ENCODE measurements around the gene TRAPPC12. TPM values are rescaled to one million over a fixed set of nuclear protein-coding genes. Genes with fewer than 3 reads are reported as not detected.
A peak's percentile ranks its signal among the peaks of the same experiment; 100 is the strongest.

TRAPPC12 gene
- 100 to 1,000 TPM; 125 to 157 (median 145) TPM for total RNA-seq

DNA sequence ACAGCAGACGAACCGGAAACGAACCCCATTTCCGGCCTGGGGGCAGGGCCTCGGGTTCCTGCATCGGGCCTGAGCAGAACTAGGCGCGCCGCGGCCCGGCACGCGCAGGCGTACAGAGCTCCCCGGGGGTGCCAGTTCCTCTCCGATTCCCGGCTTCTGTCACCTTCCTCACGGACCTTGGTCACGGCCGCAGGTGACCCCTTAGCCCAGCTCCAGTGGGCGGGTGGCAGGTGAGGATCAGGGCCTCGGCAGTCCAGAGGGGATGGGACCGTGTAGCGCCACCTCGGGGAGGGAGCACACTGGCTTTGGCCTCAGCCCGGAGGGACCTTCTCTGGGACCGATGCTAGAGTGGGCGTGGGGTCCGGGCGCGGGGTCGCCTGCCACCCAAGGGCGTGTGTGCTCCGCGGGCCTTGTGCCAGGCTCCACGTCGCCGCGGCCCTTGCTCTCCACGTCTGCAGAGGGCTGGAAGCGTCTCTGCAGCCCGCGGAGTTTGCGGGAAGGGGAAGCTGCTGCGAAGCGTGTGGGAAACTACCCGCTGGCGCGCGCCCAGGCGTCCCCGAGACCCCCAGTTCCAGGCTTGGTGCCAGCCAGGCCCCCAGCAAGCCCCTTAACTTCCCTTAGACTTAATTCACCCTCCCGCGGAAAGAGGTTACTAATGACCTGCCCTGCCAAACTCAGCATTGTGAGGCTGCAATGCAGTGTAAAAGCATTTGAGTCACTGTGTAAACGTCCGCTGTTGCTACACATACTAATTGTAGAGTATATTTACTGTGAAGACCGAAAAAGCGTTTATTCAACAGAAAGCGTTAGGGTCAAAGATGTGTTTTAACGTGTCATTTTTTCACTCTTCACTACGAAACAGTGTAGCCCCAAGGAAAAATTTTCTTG is at the start of gene TRAPPC12:
TSS of gene TRAPPC12 (plus strand) at position 48 of the 888 bp plus-strand sequence. CDS start 7,930 bp downstream, outside the sequence.
- peak; percentile 83 to 84 for DNase-seq (ENCODE audit: low spot score in 2 of 2)

DNA sequence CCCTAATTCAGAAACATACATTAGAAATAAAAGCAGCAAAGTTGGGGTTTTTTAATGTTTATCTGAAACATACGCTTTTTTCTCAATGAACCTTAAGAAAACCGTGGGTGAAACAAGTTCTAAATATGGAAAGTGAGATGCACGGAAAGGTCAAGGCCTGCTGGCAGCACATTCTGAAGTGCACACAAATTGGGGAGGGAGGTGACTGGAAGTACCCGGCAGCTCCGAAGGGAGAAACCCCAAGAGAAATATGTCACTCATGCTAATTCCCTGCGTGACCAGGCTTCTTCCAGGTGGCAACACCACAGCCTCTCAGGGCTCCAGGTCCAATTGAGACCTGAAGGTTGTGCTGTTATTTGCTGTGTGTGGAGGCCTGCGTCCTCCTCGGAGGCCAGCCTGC is 47.4 kb upstream of the TRAPPC12 start:
- Histone ChIP-seq H3K4me3 (no peak overlapping the region), H3K27me3 (no peaks in the 10 kb centered on the region), H3K4me1 (peaks cover 0 to 6% (median 0%) of the 10 kb centered on the region in 4 donors), H3K36me3 (peaks cover 0 to 36% (median 0%) of the 10 kb centered on the region in 3 donors), H3K9me3 (no peaks in the 10 kb centered on the region), H3K27ac (no peak overlapping the region)
- DNase-seq (ENCODE audit: low spot score in 2 of 2), result no peak
- WGBS, 2 donors, result 77 to 82% methylated on average over 8 of the region's 8 CpGs
- TF ChIP-seq EP300 (IDR thresholded peaks at IDR 0.05), result no peak
- TF ChIP-seq, protein P1, sequence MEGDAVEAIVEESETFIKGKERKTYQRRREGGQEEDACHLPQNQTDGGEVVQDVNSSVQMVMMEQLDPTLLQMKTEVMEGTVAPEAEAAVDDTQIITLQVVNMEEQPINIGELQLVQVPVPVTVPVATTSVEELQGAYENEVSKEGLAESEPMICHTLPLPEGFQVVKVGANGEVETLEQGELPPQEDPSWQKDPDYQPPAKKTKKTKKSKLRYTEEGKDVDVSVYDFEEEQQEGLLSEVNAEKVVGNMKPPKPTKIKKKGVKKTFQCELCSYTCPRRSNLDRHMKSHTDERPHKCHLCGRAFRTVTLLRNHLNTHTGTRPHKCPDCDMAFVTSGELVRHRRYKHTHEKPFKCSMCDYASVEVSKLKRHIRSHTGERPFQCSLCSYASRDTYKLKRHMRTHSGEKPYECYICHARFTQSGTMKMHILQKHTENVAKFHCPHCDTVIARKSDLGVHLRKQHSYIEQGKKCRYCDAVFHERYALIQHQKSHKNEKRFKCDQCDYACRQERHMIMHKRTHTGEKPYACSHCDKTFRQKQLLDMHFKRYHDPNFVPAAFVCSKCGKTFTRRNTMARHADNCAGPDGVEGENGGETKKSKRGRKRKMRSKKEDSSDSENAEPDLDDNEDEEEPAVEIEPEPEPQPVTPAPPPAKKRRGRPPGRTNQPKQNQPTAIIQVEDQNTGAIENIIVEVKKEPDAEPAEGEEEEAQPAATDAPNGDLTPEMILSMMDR (IDR thresholded peaks at IDR 0.05), result no peak
- TF ChIP-seq POLR2A (IDR thresholded peaks at IDR 0.05), result no peak

More for the DNA sequence above, at the start of gene TRAPPC12:
- H3K4me3 ChIP-seq, result peak within 1 kb of the TSS; percentile 57 to 85 (median 76)
- peaks cover 0 to 23% (median 0%) of the 10 kb centered on the region in 3 donors for H3K36me3 ChIP-seq
- 1% methylated on average over 23 to 53 of the region's 61 CpGs for WGBS, 2 donors
- peak within 1 kb of the TSS; percentile 35 to 93 (median 90) for H3K27ac ChIP-seq
- no peaks in the 10 kb centered on the region for H3K9me3 ChIP-seq
- H3K4me1 ChIP-seq, result peaks cover 0 to 44% (median 22%) of the 10 kb centered on the region in 4 donors
- H3K27me3 ChIP-seq, result no peaks in the 10 kb centered on the region
- TF ChIP-seq EP300 (IDR thresholded peaks at IDR 0.05) (peak; percentile 32 to 92), POLR2A (IDR thresholded peaks at IDR 0.05) (peak; percentile 18 to 69)
- TF ChIP-seq, protein P1 (IDR thresholded peaks at IDR 0.05), result peak; percentile 14 to 60 (median 35)

DNA sequence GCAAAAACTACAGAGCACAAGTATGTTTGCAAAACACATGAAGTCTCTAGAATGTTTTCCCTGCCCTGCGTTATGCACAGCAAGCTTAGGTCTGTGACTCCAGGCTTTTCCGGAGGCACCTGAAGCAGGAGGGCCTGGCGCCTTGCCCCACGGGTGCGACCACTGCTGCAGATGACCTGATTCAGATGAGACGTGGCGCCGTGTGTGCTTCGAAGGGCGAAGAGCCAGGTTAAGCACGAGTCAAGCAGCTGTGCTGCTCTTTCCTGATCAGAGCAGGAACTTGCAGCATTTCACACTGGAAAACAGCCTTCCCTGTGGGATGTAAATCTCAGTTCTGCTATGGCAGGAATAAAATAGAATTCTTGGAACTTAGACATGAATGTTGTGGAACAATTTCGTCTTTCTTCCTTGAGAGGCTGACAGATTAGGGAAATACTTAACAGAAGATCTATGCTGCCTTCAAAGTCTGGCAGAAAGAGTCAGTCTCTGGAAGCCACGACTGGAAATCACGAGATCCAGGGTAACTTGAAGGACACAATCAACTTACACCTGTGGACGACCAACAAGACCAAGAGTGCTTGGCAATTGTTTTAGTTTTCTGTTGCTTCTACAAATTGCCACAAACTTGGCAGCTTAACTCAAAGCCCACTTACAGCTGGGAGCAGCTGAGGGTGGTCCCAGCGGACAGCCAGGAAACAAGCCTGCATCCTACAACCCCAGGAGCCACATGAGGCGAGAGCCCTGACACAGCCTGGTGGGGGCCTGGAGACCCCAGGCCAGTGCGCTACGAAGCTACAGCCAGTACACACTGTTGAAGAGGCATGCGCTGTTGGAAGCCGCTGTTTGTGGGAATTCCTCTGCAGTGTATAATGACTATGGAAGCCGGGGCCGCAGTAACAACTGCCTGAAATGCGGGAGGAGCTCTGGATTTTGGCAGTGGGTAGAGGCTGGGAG is 44.8 kb upstream of the TRAPPC12 start:
- Histone ChIP-seq H3K36me3 (peaks cover 0 to 43% (median 0%) of the 10 kb centered on the region in 3 donors), H3K27me3 (no peaks in the 10 kb centered on the region), H3K4me1 (peaks cover 0 to 6% (median 0%) of the 10 kb centered on the region in 4 donors), H3K27ac (peak overlapping the region in 2 of 4 donors; percentile 60 to 75), H3K9me3 (no peaks in the 10 kb centered on the region), H3K4me3 (no peak overlapping the region)
- TF ChIP-seq POLR2A (IDR thresholded peaks at IDR 0.05), result no peak
- TF ChIP-seq, protein P1 (IDR thresholded peaks at IDR 0.05), result no peak
- 59 to 65% methylated on average over 24 of the region's 24 CpGs for WGBS, 2 donors
- peak in 1 of 2 donors; percentile 10 for DNase-seq (ENCODE audit: low spot score in 2 of 2)

DNA sequence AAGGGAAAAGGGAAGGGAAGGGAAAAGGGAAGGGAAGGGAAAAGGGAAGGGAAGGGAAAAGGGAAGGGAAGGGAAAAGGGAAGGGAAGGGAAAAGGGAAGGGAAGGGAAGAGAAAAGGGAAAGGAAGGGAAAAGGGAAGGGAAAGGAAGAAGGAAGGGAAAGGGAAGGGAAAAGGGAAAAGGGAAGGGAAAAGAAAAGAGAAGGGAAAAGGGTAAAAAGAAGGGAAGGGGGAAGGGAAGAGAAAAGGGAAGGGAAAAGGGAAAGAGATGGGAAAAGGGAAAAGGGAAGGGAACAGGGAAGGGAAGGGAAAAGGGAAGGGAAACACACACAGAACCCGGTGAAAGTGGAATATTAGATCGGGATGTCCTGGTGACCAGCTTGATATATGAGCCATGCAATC is 42.6 kb upstream of the TRAPPC12 start:
- H3K4me3 ChIP-seq, result no peak overlapping the region
- H3K4me1 ChIP-seq, result peaks cover 0 to 6% (median 0%) of the 10 kb centered on the region in 4 donors
- DNase-seq (ENCODE audit: low spot score in 2 of 2), result no peak
- TF ChIP-seq EP300 (IDR thresholded peaks at IDR 0.05) (no peak), POLR2A (IDR thresholded peaks at IDR 0.05) (no peak)
- TF ChIP-seq, protein P1 (IDR thresholded peaks at IDR 0.05), result no peak
- H3K9me3 ChIP-seq, result no peaks in the 10 kb centered on the region
- peaks cover 0 to 33% (median 0%) of the 10 kb centered on the region in 3 donors for H3K36me3 ChIP-seq
- no peak overlapping the region for H3K27ac ChIP-seq
- WGBS, 2 donors, result 93 to 98% methylated on average over 2 of the region's 2 CpGs
- H3K27me3 ChIP-seq, result no peaks in the 10 kb centered on the region

Data from tibial nerve (tissue), 4 donors.